Measurements from ENCODE around the gene TLCD1.

DNA sequence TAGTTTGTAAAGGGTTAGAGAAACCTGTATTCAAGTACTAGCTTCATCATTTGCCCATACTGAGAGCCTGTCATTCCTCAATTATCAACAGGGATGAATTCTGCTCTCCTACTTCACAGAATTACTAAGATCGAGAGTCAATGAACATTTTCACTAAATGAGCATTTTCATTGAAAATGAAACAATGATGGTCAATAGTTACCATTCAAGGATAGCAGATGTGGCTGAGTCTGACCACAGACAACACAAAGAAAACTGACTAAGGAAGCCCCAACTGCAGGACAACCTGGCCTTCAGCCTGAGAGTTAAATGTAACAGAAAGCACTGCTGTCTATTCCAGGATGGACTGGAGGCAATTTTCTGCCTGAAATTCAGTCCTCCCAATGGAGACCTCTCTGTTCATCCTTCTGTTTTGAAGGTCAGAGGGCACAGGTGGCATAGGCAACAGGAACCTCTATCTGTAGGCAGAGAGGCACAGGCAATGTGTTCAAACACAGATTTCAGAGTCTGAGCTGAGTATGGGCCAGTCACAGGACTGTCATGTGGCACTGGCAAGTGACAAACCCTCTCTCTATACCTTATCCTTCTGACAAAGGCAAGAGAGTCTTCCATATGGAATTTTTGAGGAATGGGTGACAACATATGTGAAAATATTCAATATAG is 37.2 kb upstream of the TLCD1 start:
- TF ChIP-seq CTCF (conservative IDR thresholded peaks at IDR 0.05; ENCODE audit: low read length) (no peak), EZH2phosphoT487 (IDR thresholded peaks at IDR 0.05; ENCODE audit: borderline replicate concordance) (no peak)

Measured in Loucy (cell line).